HEK293 (cell line): ENCODE data around the gene CEP112.
A peak's percentile ranks its signal among the peaks of the same experiment; 100 is the strongest.

ENCODE experiments used
- GLIS1 ChIP-seq: fragments of 450-650 bp; formaldehyde crosslinking; IDR thresholded peaks from 2 replicates; pipeline ENCODE4 v1.5.1; 2016; ENCODE audit warnings: missing biosample characterization, missing genetic modification characterization
- TRIM28 ChIP-seq: IDR thresholded peaks from 2 replicates; pipeline ENCODE4 v1.6.1; 2011; ENCODE audit warnings: low read length, control low read depth, borderline replicate concordance
- YY1 ChIP-seq: fragments of 450-650 bp; formaldehyde crosslinking; IDR thresholded peaks from 2 replicates; pipeline ENCODE4 v1.5.1; 2018; ENCODE audit warnings: missing biosample characterization, missing genetic modification characterization
- ZBTB21 ChIP-seq: fragments of 450-650 bp; formaldehyde crosslinking; IDR thresholded peaks from 2 replicates; pipeline ENCODE4 v1.5.1; 2017; ENCODE audit warnings: missing biosample characterization, missing genetic modification characterization
- ZFP69B ChIP-seq: fragments of 450-650 bp; formaldehyde crosslinking; IDR thresholded peaks from 2 replicates; pipeline ENCODE4 v1.5.1; 2016; ENCODE audit warnings: missing biosample characterization, missing genetic modification characterization
- ZNF121 ChIP-seq: fragments of 450-650 bp; formaldehyde crosslinking; IDR thresholded peaks from 2 replicates; pipeline ENCODE4 v1.5.1; 2016; ENCODE audit warnings: missing biosample characterization, missing genetic modification characterization
- ZNF155 ChIP-seq: fragments of 450-650 bp; formaldehyde crosslinking; IDR thresholded peaks from 2 replicates; pipeline ENCODE4 v1.5.1; 2016; ENCODE audit warnings: missing biosample characterization, missing genetic modification characterization
- ZNF19 ChIP-seq: fragments of 450-650 bp; formaldehyde crosslinking; IDR thresholded peaks from 2 replicates; pipeline ENCODE4; 2016; ENCODE audit warnings: missing biosample characterization, missing genetic modification characterization, low read depth
- ZNF394 ChIP-seq: fragments of 450-650 bp; formaldehyde crosslinking; IDR thresholded peaks from 2 replicates; pipeline ENCODE4 v1.5.1; 2016; ENCODE audit warnings: missing biosample characterization, missing genetic modification characterization, mild to moderate bottlenecking, moderate library complexity, borderline replicate concordance
- ZNF404 ChIP-seq: fragments of 450-650 bp; formaldehyde crosslinking; IDR thresholded peaks from 2 replicates; pipeline ENCODE4 v1.5.1; 2017; ENCODE audit warnings: missing biosample characterization, missing genetic modification characterization
- ZNF664 ChIP-seq: fragments of 450-650 bp; formaldehyde crosslinking; IDR thresholded peaks from 2 replicates; pipeline ENCODE4 v1.5.1; 2016; ENCODE audit warnings: missing biosample characterization, missing genetic modification characterization
- ZNF76 ChIP-seq: fragments of 450-650 bp; formaldehyde crosslinking; IDR thresholded peaks from 2 replicates; pipeline ENCODE4; 2016; ENCODE audit warnings: low read depth, missing biosample characterization, missing genetic modification characterization, borderline replicate concordance
- ZNF777 ChIP-seq: fragments of 450-650 bp; formaldehyde crosslinking; IDR thresholded peaks from 2 replicates; pipeline ENCODE4 v1.5.1; 2017; ENCODE audit warnings: missing biosample characterization, missing genetic modification characterization, borderline replicate concordance
- TF ChIP-seq, protein P1 (sequence below): fragments of 450-650 bp; formaldehyde crosslinking; conservative IDR thresholded peaks from 2 replicates; pipeline ENCODE4 v1.5.1; 2016; ENCODE audit warnings: low read depth, missing biosample characterization, missing genetic modification characterization
- TF ChIP-seq, protein P2 (sequence below): fragments of 450-650 bp; formaldehyde crosslinking; IDR thresholded peaks from 2 replicates; pipeline ENCODE4 v1.5.1; 2016; ENCODE audit warnings: missing biosample characterization, missing genetic modification characterization
- TF ChIP-seq, protein P3 (sequence below): fragments of 450-650 bp; formaldehyde crosslinking; optimal IDR thresholded peaks from 2 replicates; pipeline ENCODE3; 2016; ENCODE audit warnings: missing biosample characterization, mild to moderate bottlenecking, missing genetic modification characterization
- TF ChIP-seq, protein P4 (sequence below): fragments of 450-650 bp; formaldehyde crosslinking; IDR thresholded peaks from 2 replicates; pipeline ENCODE4 v1.5.1; 2016; ENCODE audit warnings: missing biosample characterization, missing genetic modification characterization
- TF ChIP-seq, protein P5 (sequence below): fragments of 450-650 bp; formaldehyde crosslinking; IDR thresholded peaks from 2 replicates; pipeline ENCODE4 v1.5.1; 2016; ENCODE audit warnings: missing biosample characterization, missing genetic modification characterization
- TF ChIP-seq, protein P6 (sequence below): fragments of 450-650 bp; formaldehyde crosslinking; IDR thresholded peaks from 2 replicates; pipeline ENCODE4 v1.5.1; 2016; ENCODE audit warnings: missing biosample characterization, missing genetic modification characterization

The CEP112 gene

DNA sequence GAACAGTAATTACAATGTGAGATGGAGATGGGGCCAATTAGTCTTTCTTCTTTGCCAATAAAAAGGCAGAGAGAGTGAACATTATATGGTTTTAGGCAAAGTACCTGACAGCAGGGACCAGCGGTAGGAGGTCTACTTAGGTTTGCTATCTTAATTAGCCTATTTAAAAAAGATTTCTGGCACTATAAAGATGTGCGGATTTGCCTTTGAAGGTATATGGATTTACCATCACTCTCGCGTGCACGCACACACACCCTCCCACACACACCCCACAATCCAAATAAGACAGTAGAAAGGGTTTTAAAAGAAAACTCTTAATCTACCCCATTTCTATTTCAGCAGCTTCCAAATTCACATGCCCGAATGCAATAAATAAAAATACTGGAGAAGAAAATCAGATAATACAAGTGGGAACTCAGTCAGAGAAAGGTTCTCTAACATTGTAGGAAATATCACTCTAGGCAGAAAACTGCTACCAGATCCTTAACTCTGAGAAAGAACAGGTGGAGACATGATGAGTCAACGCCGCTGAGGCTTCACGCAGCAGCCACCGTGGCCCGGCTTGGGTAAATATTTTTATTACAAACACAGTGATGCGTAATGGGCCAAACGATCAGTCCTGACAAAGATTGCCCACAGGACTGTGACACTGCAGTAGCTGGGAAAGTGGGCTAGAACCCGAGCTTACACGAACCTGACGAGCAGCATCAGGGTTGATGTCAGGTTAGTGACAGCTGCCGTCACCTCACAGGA lies 563.9 kb downstream of the CEP112 start (continued):
- TF ChIP-seq, protein P1, sequence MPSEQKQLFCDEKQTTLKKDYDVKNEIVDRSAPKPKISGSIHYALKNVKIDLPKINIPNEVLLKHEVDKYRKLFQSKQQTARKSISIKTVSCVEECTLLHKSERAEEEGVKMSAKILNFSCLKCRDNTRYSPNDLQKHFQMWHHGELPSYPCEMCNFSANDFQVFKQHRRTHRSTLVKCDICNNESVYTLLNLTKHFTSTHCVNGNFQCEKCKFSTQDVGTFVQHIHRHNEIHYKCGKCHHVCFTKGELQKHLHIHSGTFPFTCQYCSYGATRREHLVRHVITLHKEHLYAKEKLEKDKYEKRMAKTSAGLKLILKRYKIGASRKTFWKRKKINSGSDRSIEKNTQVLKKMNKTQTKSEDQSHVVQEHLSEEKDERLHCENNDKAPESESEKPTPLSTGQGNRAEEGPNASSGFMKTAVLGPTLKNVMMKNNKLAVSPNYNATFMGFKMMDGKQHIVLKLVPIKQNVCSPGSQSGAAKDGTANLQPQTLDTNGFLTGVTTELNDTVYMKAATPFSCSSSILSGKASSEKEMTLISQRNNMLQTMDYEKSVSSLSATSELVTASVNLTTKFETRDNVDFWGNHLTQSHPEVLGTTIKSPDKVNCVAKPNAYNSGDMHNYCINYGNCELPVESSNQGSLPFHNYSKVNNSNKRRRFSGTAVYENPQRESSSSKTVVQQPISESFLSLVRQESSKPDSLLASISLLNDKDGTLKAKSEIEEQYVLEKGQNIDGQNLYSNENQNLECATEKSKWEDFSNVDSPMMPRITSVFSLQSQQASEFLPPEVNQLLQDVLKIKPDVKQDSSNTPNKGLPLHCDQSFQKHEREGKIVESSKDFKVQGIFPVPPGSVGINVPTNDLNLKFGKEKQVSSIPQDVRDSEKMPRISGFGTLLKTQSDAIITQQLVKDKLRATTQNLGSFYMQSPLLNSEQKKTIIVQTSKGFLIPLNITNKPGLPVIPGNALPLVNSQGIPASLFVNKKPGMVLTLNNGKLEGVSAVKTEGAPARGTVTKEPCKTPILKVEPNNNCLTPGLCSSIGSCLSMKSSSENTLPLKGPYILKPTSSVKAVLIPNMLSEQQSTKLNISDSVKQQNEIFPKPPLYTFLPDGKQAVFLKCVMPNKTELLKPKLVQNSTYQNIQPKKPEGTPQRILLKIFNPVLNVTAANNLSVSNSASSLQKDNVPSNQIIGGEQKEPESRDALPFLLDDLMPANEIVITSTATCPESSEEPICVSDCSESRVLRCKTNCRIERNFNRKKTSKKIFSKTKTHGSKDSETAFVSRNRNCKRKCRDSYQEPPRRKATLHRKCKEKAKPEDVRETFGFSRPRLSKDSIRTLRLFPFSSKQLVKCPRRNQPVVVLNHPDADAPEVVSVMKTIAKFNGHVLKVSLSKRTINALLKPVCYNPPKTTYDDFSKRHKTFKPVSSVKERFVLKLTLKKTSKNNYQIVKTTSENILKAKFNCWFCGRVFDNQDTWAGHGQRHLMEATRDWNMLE (tag by site-specific recombination), result no peak
- TF ChIP-seq TRIM28 (0 out of 2 replicates have a peak, but pooled peaks have one; percentile 74), GLIS1 (peak; percentile 98), YY1 (tag by site-specific recombination) (no peak), ZNF394 (tag by site-specific recombination) (peak; percentile 21; the same call in 1 of the 2 replicates), ZNF155 (tag by site-specific recombination) (no peak), ZNF19 (tag by site-specific recombination) (no peak), ZNF777 (tag by site-specific recombination) (no peak), ZNF121 (tag by site-specific recombination) (no peak), ZNF76 (tag by site-specific recombination) (no peak), ZBTB21 (0 out of 2 replicates have a peak, but pooled peaks have one; percentile 20), ZFP69B (tag by site-specific recombination) (0 out of 2 replicates have a peak, but pooled peaks have one; percentile 6), ZNF404 (tag by site-specific recombination) (no peak), ZNF664 (tag by site-specific recombination) (no peak)
- TF ChIP-seq, protein P2, sequence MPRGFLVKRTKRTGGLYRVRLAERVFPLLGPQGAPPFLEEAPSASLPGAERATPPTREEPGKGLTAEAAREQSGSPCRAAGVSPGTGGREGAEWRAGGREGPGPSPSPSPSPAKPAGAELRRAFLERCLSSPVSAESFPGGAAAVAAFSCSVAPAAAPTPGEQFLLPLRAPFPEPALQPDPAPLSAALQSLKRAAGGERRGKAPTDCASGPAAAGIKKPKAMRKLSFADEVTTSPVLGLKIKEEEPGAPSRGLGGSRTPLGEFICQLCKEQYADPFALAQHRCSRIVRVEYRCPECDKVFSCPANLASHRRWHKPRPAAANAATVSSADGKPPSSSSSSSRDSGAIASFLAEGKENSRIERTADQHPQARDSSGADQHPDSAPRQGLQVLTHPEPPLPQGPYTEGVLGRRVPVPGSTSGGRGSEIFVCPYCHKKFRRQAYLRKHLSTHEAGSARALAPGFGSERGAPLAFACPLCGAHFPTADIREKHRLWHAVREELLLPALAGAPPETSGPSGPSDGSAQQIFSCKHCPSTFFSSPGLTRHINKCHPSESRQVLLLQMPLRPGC, result no peak; the same call in 1 of the 2 replicates
- TF ChIP-seq, protein P3, sequence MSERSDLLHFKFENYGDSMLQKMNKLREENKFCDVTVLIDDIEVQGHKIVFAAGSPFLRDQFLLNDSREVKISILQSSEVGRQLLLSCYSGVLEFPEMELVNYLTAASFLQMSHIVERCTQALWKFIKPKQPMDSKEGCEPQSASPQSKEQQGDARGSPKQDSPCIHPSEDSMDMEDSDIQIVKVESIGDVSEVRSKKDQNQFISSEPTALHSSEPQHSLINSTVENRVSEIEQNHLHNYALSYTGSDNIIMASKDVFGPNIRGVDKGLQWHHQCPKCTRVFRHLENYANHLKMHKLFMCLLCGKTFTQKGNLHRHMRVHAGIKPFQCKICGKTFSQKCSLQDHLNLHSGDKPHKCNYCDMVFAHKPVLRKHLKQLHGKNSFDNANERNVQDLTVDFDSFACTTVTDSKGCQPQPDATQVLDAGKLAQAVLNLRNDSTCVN (tag by site-specific recombination), result peak; percentile 20
- TF ChIP-seq, protein P4, sequence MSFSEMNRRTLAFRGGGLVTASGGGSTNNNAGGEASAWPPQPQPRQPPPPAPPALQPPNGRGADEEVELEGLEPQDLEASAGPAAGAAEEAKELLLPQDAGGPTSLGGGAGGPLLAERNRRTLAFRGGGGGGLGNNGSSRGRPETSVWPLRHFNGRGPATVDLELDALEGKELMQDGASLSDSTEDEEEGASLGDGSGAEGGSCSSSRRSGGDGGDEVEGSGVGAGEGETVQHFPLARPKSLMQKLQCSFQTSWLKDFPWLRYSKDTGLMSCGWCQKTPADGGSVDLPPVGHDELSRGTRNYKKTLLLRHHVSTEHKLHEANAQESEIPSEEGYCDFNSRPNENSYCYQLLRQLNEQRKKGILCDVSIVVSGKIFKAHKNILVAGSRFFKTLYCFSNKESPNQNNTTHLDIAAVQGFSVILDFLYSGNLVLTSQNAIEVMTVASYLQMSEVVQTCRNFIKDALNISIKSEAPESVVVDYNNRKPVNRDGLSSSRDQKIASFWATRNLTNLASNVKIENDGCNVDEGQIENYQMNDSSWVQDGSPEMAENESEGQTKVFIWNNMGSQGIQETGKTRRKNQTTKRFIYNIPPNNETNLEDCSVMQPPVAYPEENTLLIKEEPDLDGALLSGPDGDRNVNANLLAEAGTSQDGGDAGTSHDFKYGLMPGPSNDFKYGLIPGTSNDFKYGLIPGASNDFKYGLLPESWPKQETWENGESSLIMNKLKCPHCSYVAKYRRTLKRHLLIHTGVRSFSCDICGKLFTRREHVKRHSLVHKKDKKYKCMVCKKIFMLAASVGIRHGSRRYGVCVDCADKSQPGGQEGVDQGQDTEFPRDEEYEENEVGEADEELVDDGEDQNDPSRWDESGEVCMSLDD (tag by site-specific recombination), result no peak
- TF ChIP-seq, protein P5, sequence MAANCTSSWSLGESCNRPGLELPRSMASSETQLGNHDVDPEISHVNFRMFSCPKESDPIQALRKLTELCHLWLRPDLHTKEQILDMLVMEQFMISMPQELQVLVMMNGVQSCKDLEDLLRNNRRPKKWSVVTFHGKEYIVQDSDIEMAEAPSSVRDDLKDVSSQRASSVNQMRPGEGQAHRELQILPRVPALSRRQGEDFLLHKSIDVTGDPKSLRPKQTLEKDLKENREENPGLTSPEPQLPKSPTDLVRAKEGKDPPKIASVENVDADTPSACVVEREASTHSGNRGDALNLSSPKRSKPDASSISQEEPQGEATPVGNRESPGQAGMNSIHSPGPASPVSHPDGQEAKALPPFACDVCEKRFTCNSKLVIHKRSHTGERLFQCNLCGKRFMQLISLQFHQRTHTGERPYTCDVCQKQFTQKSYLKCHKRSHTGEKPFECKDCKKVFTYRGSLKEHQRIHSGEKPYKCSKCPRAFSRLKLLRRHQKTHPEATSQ, result no peak
- TF ChIP-seq, protein P6, sequence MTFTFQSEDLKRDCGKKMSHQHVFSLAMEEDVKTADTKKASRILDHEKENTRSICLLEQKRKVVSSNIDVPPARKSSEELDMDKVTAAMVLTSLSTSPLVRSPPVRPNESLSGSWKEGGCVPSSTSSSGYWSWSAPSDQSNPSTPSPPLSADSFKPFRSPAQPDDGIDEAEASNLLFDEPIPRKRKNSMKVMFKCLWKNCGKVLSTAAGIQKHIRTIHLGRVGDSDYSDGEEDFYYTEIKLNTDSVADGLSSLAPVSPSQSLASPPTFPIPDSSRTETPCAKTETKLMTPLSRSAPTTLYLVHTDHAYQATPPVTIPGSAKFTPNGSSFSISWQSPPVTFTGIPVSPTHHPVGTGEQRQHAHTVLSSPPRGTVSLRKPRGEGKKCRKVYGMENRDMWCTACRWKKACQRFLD, result no peak
